IPS DF 19.7 (cell line): ENCODE data around the gene C10orf120.

Experiments
- DNase-seq: peaks from one replicate; pipeline ENCODE4 v3.0.0-alpha.2; 2013; ENCODE audit warnings: low read depth, low spot score

C10orf120 gene

DNA sequence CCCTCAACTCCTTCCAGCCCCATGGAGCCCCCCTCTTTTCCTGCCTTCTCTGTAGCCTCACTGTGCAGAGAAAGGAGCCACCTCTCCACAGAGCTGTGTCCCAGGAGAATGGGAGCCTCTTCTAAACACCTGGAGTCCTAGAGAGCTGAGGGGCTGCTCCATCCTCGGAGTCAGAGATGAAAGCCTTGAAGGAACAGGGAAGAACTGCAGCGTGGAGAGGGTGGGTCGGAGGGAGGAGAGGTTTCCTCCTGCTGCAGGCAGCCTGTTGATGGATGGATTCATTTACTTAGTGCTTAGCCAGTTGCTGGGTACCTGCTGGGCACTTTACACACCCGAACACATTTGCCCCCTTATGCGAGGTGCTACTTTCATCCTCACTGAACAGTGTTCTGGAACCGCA is 39.0 kb downstream of the C10orf120 start:
- no peak for DNase-seq

DNA sequence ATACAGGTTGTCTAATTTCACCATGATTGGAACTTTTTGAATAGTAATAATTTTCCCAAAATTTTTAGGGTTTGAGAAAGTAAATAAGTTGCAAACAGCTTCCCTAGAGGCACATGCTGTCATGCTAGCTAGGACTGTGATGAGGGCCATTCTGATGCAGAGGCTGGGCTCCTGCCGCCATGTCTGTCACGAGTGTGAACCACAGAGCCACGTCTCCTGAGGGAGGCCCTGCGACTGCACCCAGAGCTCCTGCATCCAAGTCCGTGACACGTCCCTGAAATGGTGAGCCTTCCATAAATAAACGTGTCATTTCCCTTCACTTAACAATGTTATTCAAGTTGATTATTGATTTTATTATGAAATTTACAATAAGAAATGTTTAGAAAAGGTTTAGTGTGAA is 40.0 kb downstream of the C10orf120 start:
- no peak for DNase-seq

DNA sequence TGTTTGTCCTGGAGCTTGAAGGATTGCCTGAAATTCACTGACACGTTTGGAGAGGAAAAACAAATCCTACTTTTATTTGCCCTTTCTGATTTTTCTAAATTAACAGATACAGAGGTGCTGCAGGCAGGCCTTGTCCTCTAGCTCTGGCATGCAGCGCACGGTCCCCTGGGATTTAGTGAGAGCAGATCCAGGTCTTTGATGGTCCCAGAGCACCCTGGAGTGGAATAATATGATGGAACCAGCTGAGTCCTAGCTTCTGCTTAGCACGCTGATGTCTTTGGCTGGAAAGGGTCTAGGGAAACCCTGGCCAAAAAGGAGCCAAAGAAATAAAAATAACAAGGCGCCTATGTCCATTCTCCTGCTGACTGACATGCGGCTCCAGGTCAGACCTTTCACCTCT is 40.5 kb downstream of the C10orf120 start:
- DNase-seq, result no peak

DNA sequence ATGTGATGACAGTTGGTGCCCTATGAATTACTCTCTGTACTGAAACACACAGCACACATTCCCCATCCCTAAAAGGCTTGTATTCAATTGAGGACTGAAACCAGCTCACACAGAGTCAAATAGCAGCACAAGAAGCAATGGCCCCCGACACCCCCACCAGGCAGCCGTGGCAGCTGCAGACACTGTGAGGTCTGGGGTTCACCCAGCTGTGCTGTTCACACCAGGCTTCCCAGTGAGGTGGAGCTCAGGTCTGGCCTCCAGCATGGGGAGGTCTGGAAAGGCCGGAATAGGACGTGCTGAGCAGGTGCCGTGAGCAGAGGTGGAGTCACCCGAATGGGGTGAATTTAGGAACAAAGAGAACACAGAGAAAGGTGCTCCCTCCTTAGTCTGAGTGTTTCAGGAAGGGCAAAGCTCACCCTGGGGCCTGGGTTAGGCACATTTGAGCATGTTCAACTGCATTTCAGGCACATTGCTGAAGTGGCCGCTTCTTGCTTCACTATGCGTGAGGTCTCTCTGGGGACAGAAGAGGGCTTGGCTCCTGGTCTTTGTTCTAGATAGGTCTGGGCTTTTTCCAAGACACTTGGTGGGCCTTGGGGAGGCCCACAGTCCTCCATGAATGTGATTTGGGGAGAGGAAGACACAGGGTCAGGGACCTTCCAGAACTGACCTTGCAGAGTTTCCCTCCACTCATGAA is 41.1 kb downstream of the C10orf120 start:
- no peak for DNase-seq

DNA sequence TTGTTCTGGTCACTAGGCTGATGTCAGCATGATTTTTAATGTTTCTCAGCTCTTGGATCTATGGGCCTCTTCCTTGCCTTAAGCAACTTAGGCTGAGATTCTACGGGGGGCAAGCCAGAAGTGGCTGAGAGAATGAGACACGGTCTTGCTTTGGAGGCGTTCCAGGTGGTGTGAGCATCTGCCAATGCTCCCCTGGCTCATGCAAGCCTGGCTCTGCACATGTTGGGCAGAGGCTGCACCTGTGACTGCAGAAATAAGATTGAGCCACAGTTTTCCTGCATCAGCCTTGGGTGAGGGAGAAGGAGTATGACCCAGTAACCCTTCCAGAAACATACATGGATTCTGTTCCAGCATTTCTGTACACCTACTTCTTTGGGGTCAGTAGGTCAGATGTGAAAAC is 41.9 kb downstream of the C10orf120 start:
- no peak for DNase-seq

GRCh38 chr10:122657255-122657654 is 42.4 kb downstream of the C10orf120 start:
- DNase-seq, result no peak

DNA sequence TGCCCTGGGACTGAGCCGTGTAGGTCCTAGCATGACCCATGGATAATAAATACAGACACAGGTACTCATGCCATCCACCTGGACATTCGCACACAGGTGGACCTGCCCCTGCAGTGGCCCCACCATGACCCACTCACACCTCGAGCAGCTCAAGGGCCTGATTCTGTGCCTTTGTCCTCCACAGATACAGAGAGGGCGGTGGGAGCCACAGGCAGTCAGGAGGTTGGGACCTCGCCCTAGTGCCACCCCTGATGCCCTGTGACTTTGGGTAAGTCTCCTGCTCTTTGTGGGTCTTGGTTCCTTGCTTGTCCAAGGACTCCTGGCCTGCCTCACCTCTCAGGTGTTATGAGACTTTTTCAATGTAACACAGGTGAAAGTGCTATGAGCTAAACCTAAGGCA is 42.9 kb downstream of the C10orf120 start:
- no peak for DNase-seq

DNA sequence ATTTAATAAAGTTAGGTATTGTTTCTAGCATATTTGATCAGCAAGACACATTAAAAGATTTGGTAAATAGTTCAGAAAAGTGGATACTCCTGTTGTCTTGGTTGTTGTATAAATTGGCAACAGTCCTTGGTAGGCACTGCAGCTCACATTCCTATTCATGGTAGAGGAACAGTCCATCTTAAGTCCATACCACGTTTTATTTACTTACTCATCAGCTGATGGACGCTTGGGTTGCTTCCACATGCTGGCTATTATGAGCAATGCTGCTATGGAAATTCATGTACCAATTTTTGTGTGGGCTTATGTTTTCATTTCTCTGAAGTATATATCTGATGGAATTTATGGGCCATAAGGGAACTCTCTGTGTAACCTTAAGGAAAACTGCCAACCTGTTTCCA is 43.3 kb downstream of the C10orf120 start:
- no peak for DNase-seq

GRCh38 chr10:122655524-122656307 is 43.9 kb downstream of the C10orf120 start:
- no peak for DNase-seq

GRCh38 chr10:122650331-122650730 is 49.3 kb downstream of the C10orf120 start:
- no peak for DNase-seq

DNA sequence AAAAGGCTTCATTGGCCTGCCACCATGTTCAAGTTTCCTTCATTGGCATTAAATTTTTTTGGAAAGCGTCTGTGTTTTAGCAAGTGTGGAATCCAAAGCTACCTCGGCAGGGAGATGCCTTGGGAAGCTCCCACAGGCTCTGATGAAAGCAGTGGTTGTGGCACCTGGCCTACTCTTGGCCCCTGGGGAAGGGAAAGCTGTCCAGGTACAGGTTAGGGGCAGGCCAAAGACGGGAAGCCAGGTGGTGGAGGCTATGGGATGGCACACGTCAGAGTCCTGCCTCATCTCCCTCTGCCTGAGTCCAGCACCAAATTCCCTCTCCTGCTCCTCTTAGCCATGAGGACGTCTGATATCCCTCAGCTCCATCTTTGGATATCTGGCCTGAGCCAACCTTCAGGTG is 49.7 kb downstream of the C10orf120 start:
- DNase-seq, result no peak

DNA sequence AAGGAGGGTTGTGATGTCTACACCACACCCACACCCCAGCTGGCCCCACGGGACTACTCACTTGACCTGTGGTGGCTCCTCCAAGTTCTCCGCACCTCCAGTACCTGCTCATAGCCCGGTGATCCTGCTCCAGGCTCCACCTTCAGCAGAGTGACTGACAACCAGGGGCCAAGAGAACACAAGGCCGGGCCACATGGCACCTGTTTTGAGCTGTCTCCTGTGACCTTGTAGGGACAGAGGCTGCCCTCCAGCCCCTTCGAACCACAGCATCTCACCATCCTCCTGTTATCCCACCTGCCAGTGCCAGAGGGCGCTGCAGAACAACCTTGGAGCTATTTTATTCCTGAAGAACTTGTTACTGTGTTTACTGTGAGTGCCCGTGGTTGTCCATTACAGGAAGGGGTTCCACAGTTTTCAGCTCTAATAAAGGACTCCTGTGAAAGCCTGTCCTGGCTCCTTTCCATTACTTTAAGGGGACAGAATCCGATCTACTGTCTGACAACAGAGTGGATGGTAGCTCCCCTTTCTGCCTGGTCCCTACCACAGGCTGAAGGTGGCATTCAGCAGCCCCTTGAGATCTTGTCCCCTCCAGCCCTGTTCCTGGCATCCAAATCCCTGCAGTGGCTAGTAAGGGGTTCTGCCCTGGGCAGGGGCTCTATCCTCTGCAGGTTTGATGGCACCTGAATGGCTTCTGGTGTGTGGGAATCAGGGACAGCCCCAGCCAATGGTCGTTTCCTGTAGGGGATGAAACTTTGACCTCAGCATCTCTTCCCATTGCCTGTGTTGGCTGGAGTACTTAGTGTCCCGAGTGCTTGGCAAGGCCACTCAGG is 50.8 kb downstream of the C10orf120 start:
- DNase-seq, result peak; percentile 45
